Measurements from ENCODE around the gene WDR37. TPM values are rescaled to one million over a fixed set of nuclear protein-coding genes. Genes with fewer than 3 reads are reported as not detected.

Gene WDR37
- polyA plus RNA-seq, 2 of the 4 experiments (the other 2 are of a cell fraction), result 5.9 to 7.1 TPM

GRCh38 chr10:1109795-1110673, 53.8 kb downstream of the WDR37 start (continued):
- TF ChIP-seq MYC (IDR thresholded peaks at IDR 0.05; ENCODE audit: borderline replicate concordance, low read length), result no peak
- TF ChIP-seq SREBF2 (IDR thresholded peaks at IDR 0.05), result no peak
- peak; percentile 73 for TF ChIP-seq SMC3 (IDR thresholded peaks at IDR 0.05)
- no peak for TF ChIP-seq GATA3 (IDR thresholded peaks at IDR 0.05; ENCODE audit: borderline replicate concordance)
- TF ChIP-seq CBX8 (IDR thresholded peaks at IDR 0.05), result no peak
- TF ChIP-seq CEBPB (IDR thresholded peaks at IDR 0.05), result no peak
- TF ChIP-seq NR3C1 (IDR thresholded peaks at IDR 0.05), result no peak
- TF ChIP-seq POLR2AphosphoS2 (conservative IDR thresholded peaks at IDR 0.05; ENCODE audit: low read length), result no peak
- no peak for TF ChIP-seq JUN (IDR thresholded peaks at IDR 0.05)
- peak; percentile 67 for TF ChIP-seq CTCF (IDR thresholded peaks at IDR 0.05)
- TF ChIP-seq USF2 (IDR thresholded peaks at IDR 0.05), result no peak
- no peak for TF ChIP-seq FOXS1 (CRISPR knock-in tag; IDR thresholded peaks at IDR 0.05)
- peak; percentile 72 to 74; a peak in 4 of 5 replicates for TF ChIP-seq RAD21 (conservative IDR thresholded peaks at IDR 0.05 in 1 of 2, IDR thresholded peaks at IDR 0.05 in 1 of 2)

- DNase-seq (ENCODE audit: low read depth in 1 of 2, low spot score in 1 of 2) (no peak), FAIRE-seq (no peak), ATAC-seq (0 out of 6 replicates have a peak, but pooled peaks of 1 of the 2 experiments have one; percentile 16)
- Histone ChIP-seq H3K4me3 (no peak overlapping the region), H3K27ac (peak overlapping the region in 1 of 2 experiments; percentile 57; a peak in 3 of 6 replicates), H3K4me2 (0 out of 3 replicates have a peak overlapping the region, but pooled peaks have one; percentile 30), H3K9me3 (no peaks in the 10 kb centered on the region), H3K4me1 (peaks cover 10% of the 10 kb centered on the region)
- ChIA-PET POLR2A (no interaction called here), CTCF (interaction anchor here (0.6 to 2.1 kb wide), 15 partner anchors 8 to 1933 kb away, joined by 3 to 13 read pairs (median 4); no protein-coding TSS in a partner anchor)
- TF ChIP-seq KDM1A (IDR thresholded peaks at IDR 0.05; ENCODE audit: low read depth) (no peak), GATA3 (IDR thresholded peaks at IDR 0.05; ENCODE audit: borderline replicate concordance) (no peak), ZNF302 (CRISPR knock-in tag; IDR thresholded peaks at IDR 0.05) (no peak), KDM5A (IDR thresholded peaks at IDR 0.05) (no peak), HOXB5 (CRISPR knock-in tag; IDR thresholded peaks at IDR 0.05) (no peak), CTCF (IDR thresholded peaks at IDR 0.05) (no peak), MAX (IDR thresholded peaks at IDR 0.05) (no peak), JUN (IDR thresholded peaks at IDR 0.05) (no peak), EHMT2 (IDR thresholded peaks at IDR 0.05; ENCODE audit: low read depth) (no peak)
- WGBS (ENCODE audit: missing lambda C conversion rate), result 90% methylated on average over 10 of the region's 12 CpGs
These were observed 54.5 kb downstream of the WDR37 start for GRCh38 chr10:1110674-1111119.
